ENCODE measurements around the gene DAZAP1. TPM values are rescaled to one million over a fixed set of nuclear protein-coding genes. Genes with fewer than 3 reads are reported as not detected.

The DAZAP1 gene
- total RNA-seq, 2 donors from 2014 or later = 154 to 179 TPM

DNA sequence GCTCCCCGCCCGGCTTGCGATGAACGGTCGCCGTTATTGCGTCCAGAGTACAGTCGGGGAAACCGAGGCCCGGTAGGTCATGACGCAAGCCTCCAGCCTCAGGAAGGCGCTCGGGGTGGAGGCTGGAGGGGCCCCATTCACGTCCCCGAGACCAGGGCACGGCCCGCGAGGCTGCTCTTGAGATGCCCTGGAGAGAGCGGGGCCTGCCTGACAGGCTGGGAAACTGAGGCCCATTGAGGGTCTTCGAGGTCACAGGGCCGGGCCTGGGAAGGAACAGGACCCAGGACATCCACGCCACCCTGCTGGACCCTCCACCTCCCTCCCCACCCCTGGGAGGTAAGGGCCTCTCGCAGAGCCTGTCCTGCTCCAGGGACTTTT, 23.3 kb upstream of the DAZAP1 start:
- WGBS, 2 experiments (ENCODE audit: insufficient coverage in 1 of 2, insufficient read length in 1 of 2) = 0 to 1% methylated on average over 13 to 23 of the region's 23 CpGs
- Histone ChIP-seq H3K4me1 (ENCODE audit: control insufficient read depth, insufficient read depth, low read length) (no peaks in the 10 kb centered on the region), H3K4me3 (ENCODE audit: low read length) (peak overlapping the region; percentile 96), H3K9ac (ENCODE audit: extremely low read depth, low read length, poor library complexity, severe bottlenecking) (peak overlapping the region; percentile 49), H3K27me3 (ENCODE audit: control insufficient read depth, insufficient read depth, low read length, poor library complexity, severe bottlenecking) (no peaks in the 10 kb centered on the region), H3K36me3 (ENCODE audit: control insufficient read depth, insufficient read depth, low read length) (peaks cover 6% of the 10 kb centered on the region), H3K27ac (ENCODE audit: low read depth, low read length) (no peak overlapping the region), H3K9me3 (ENCODE audit: control insufficient read depth, low read length) (no peaks in the 10 kb centered on the region)
- H3K27me3 Mint-ChIP-seq (ENCODE audit: insufficient read depth) = no peaks in the 10 kb centered on the region
- TF ChIP-seq, protein P1, sequence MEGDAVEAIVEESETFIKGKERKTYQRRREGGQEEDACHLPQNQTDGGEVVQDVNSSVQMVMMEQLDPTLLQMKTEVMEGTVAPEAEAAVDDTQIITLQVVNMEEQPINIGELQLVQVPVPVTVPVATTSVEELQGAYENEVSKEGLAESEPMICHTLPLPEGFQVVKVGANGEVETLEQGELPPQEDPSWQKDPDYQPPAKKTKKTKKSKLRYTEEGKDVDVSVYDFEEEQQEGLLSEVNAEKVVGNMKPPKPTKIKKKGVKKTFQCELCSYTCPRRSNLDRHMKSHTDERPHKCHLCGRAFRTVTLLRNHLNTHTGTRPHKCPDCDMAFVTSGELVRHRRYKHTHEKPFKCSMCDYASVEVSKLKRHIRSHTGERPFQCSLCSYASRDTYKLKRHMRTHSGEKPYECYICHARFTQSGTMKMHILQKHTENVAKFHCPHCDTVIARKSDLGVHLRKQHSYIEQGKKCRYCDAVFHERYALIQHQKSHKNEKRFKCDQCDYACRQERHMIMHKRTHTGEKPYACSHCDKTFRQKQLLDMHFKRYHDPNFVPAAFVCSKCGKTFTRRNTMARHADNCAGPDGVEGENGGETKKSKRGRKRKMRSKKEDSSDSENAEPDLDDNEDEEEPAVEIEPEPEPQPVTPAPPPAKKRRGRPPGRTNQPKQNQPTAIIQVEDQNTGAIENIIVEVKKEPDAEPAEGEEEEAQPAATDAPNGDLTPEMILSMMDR (conservative IDR thresholded peaks at IDR 0.05) = no peak
- H3K4me3 Mint-ChIP-seq = peak overlapping the region; percentile 77
- DNase-seq = no peak
- peaks cover 1% of the 10 kb centered on the region for H3K9me3 Mint-ChIP-seq
- peaks cover 6% of the 10 kb centered on the region for H3K36me3 Mint-ChIP-seq (ENCODE audit: low read depth)
- peaks cover 9% of the 10 kb centered on the region for H3K4me1 Mint-ChIP-seq
- H3K27ac Mint-ChIP-seq = no peak overlapping the region

DNA sequence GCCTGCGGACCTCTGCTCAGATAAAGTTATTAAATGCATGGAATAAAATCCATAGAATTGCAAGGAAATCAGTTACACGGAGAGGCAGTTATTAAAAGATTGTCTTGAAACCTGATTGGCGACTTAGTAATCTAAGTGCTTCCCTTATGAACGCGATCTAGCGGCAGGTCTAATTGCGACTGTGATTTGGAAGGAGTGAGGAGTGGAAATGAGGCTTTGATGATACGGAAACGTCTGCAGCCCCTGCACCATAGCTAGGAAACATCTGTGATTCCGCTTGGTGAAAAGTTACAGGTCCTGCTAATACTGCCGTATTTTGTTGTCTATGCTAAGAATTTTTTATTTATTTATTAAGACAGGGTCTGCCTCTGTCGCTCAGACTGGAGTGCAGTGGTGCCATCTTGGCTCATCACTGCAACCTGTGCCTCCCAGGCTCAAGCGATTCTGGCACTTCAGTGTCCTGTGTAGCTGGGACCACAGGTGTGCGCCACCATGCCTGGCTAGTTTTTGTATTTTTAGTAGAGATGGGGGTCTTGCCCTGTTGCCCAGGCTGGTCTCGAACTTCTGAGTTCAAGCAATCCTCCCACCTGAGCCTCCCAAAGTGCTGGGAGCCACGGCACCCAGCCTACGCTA, 22.8 kb upstream of the DAZAP1 start:
- Histone ChIP-seq H3K27me3 (ENCODE audit: control insufficient read depth, insufficient read depth, low read length, poor library complexity, severe bottlenecking) (no peaks in the 10 kb centered on the region), H3K9me3 (ENCODE audit: control insufficient read depth, low read length) (no peaks in the 10 kb centered on the region), H3K27ac (ENCODE audit: low read depth, low read length) (no peak overlapping the region), H3K9ac (ENCODE audit: extremely low read depth, low read length, poor library complexity, severe bottlenecking) (peak overlapping the region; percentile 49), H3K4me3 (ENCODE audit: low read length) (peak overlapping the region; percentile 96), H3K4me1 (ENCODE audit: control insufficient read depth, insufficient read depth, low read length) (no peaks in the 10 kb centered on the region), H3K36me3 (ENCODE audit: control insufficient read depth, insufficient read depth, low read length) (peaks cover 10% of the 10 kb centered on the region)
- Mint-ChIP-seq H3K4me3 (peak overlapping the region; percentile 77), H3K9me3 (peaks cover 1% of the 10 kb centered on the region), H3K27me3 (ENCODE audit: insufficient read depth) (no peaks in the 10 kb centered on the region), H3K27ac (no peak overlapping the region), H3K36me3 (ENCODE audit: low read depth) (peaks cover 11% of the 10 kb centered on the region), H3K4me1 (peaks cover 9% of the 10 kb centered on the region)
- TF ChIP-seq, protein P1 (conservative IDR thresholded peaks at IDR 0.05) = no peak
- WGBS, 2 experiments (ENCODE audit: insufficient coverage in 1 of 2, insufficient read length in 1 of 2) = 48 to 58% methylated on average over 13 to 17 of the region's 17 CpGs
- DNase-seq = no peak

DNA sequence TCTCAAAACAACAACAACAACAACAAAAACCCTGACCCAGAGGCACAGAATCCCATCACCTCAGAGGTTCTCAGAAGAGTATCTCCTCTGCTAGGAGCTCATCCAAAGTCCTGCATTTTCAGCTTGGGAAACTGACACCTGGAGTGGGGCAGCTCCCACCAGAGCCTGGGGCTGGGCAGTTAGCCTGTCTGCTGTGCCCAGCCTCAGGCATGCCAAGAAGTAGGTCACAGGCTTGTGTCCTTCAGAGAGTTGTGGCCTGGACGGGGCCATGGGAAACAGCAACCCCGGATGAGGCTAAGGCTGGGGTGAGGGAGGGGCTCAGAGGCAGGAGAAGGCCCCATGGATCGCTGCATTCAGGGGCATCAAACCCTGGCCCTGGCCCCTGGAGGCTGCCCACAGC, 21.6 kb upstream of the DAZAP1 start:
- peaks cover 9% of the 10 kb centered on the region for H3K4me1 Mint-ChIP-seq
- WGBS, 2 experiments (ENCODE audit: insufficient coverage in 1 of 2, insufficient read length in 1 of 2) = 86 to 87% methylated on average over 3 of the region's 3 CpGs

More for the DNA sequence above, 21.6 kb upstream of the DAZAP1 start:
- no peak for DNase-seq
- TF ChIP-seq, protein P1 (conservative IDR thresholded peaks at IDR 0.05) = no peak
- H3K27ac Mint-ChIP-seq = no peak overlapping the region
- H3K9ac ChIP-seq (ENCODE audit: extremely low read depth, low read length, poor library complexity, severe bottlenecking) = no peak overlapping the region
- H3K27me3 Mint-ChIP-seq (ENCODE audit: insufficient read depth) = no peaks in the 10 kb centered on the region
- no peak overlapping the region for H3K4me3 ChIP-seq (ENCODE audit: low read length)
- peaks cover 10% of the 10 kb centered on the region for H3K36me3 ChIP-seq (ENCODE audit: control insufficient read depth, insufficient read depth, low read length)
- peak overlapping the region; percentile 77 for H3K4me3 Mint-ChIP-seq
- H3K9me3 Mint-ChIP-seq = peaks cover 1% of the 10 kb centered on the region
- peaks cover 19% of the 10 kb centered on the region for H3K36me3 Mint-ChIP-seq (ENCODE audit: low read depth)
- no peaks in the 10 kb centered on the region for H3K4me1 ChIP-seq (ENCODE audit: control insufficient read depth, insufficient read depth, low read length)
- no peaks in the 10 kb centered on the region for H3K9me3 ChIP-seq (ENCODE audit: control insufficient read depth, low read length)
- no peak overlapping the region for H3K27ac ChIP-seq (ENCODE audit: low read depth, low read length)
- no peaks in the 10 kb centered on the region for H3K27me3 ChIP-seq (ENCODE audit: control insufficient read depth, insufficient read depth, low read length, poor library complexity, severe bottlenecking)

Data from endodermal cell (in vitro differentiated cells).